EL (cell line): ENCODE results near the gene KLC1.
"Not testable (repeated sequence)": the region's sequence is repeated elsewhere in the genome, so short reads cannot be mapped to it uniquely, and the experiment has no call there.

Experiments
- DNase-seq: peaks from one replicate; pipeline ENCODE4 v3.0.0-alpha.2; 2016

The KLC1 gene

DNA sequence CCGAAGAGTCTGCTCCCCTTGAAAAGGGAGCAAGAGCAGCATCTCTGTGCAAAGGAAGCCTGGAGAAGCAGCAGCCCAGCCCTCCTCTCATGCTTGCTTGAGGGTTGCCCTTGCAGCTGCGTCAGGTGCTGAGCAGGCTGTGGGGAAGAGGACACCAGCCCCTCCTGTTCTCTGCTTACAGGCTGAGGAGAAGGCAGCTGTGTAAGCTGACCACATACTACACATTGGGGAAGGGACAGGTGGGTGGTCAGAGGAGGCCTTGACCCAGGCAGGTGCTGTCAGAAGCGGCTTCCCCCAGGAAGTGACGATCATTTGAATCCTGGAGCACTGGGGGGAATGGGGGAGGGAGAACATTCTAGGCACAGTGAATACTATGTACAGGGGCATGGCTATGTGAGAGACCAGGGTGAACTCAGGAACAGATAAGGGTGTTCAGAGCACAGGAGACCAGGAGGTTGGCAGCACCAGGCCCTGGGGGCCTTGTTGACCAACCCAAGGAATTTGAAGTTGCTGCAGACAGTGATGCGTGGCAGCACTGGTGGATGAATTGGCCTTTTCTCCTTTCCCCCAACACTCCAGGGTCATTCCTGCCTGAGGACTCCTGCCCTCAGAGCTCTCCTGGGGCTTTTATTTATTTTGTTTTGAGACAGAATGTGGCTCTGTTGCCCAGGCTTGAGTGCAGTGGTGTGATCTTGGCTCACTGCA lies 2.7 kb upstream of the KLC1 start:
- DNase-seq: no peak

DNA sequence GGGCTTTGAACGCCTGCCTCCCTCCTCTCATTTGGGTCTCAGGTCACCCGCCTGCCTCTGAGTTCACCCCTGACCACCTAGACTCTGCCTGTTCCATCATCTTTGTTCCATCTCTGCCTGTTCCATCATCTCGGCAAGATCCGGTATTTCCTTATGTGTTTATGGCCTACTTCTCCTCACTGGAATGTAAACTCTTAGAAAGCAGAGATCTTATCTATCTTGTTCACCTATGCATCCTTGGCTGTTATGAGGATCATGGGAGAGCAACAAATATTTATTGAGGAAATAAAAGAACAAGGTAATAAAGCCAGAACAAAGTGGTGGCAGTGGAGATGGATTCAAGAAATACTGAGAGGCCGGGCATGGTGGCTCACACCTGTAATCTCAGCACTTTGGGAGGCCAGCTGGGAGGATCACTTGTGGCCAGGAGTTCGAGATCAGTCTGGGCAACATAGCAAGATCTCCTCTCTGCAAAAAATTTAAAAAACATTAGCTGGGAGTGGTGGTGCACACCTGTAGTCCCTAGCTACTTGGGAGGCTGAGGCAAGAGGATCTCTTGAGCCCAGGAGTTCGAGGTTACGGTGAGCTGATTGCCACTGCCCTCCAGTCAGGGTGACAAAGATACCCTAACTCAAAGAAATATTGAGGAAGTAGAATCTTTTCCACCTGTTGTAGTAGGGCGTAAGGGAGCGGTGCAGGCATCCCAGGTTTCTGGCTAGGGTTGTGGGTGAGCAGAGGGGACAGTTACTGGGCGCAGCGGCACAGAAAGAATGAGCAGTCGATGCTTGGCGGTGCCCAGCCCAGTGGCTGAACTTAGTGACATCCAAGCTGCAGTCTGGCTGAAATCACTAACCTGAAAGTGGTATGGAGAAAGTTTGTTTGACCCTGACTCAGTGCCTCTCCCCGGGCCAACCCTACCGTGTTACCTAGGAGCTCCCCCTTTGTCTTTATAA lies 1.7 kb upstream of the KLC1 start:
- DNase-seq: no peak

- peak; percentile 83 for DNase-seq
Observed at GRCh38 chr14:103628221-103628683, 759 bp upstream of the KLC1 start.

DNA sequence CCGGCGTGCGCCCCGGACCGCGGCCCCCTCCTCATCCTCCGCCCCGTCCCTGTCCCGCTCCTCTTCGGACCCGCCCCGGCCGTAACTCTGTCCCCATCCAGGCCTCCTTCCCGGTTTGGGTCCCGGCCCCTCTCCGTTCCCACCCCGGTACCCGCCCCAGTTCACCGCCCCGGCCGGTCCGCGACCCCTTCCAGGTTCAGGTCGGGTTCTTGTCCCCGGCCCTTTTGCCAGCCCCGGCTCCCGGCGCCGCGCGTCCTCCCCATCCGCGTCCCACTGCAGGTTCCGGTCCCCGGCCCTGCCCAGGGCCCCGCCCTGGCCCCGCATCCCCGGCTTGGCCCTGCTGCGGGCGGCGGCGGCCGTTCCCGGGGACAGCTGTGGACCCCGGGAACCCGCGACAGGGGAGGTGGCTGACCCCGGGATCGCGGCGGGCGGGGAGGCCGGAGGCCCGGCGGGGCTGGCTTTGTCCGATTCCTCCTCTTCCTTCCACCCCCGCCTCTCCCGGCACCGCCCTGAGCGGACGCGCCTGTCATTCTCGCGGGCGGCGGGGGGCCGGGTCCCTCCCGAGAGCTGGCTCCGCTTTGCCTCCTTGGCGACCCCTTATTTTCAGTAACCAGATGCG lies 601 bp downstream of the KLC1 start:
- peak; percentile 31 for DNase-seq

DNA sequence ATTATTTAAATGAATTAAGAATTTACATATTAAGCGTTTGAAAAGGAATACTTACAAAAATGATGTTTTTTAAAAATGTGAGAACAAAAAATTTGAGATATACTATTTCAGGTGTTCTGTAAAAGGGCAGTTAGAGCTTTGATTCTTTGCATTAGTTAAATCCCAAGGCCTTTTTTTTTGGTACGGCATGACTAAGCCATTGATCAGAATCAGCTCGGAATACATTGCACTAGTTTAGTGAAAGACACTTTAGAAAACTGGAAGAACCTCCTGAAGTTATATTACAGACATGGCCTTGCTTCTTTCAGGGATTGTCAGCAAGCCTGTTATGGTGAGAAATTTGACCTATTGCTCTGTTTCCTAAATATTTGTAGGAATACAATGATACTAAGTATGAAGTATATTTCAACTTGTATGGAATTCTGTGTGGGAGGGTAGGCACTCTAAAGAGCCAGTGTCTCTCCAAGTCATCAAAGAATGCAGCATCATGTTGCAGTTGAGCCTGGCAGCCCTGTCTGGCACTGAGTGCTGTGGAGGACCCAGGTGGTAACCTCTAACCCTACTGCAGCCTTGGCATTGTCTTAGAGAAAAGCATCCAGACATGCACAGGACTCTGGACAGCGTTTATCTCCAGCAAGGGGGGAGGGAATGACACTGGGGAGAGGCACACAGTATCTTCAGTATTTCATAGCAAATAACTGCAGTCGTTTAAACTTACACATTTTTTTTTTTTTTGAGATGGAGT lies 1.5 kb downstream of the KLC1 start:
- DNase-seq: no peak

GRCh38 chr14:103633391-103633790 lies 4.4 kb downstream of the KLC1 start:
- no peak for DNase-seq

DNA sequence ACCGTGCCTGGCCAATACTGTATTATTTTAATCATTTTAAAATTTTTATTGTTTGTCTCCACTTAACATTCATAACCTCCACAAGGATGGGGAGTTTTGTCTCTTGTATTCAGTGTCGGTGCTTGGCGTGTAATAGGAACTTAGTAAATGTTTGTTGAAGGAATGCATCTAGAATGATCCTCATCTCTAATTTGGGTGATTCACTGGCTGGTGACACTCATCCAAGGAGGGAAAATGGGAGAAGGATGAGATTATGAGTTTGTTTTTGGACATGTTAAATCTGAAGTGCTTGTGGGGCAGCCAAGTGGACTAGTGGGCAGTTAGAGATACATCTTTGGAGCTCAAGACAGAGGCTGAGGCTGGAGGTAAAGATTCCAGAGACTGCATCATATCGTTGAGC lies 5.1 kb downstream of the KLC1 start:
- DNase-seq: no peak

DNA sequence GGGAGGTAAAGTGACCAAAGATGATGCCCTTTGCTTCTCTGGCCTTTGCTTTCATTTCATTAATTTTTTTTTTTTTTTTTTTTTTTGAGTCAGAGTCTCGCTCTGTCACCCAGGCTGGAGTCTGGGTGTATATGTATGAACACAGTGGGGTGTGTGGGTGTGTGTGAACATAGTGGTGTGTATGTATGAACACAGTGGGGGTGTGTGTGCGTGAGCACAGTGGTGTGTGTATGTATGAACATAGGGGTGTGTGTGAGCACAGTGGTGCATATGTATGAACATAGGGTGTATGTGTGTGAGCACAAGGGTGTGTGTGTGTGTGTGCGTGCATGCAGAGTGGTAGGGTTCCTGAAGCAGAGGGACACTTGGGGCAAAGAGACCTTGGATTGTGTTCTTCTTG lies 9.6 kb downstream of the KLC1 start:
- no peak for DNase-seq

DNA sequence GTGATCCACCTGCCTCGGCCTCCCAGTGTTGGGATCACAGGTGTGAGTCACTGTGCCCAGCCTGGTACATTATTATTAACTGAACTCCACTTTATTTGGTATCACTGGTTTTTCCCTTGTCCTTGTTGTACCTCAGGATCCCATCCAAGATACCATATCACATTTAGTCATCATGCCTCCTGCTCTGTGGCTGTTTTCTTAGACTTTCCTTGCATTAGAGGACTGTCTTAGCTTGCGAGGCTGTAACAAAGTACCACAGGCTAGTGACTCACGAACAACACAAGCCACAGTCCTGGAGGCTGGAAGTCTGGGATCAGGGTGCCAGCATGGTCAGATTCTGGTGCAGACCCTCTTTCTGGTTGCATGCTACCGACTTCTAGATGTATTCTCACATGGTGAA lies 12.2 kb downstream of the KLC1 start:
- peak; percentile 76 for DNase-seq

- no peak for DNase-seq
Observed at GRCh38 chr14:103646189-103646588, 17.2 kb downstream of the KLC1 start.

DNA sequence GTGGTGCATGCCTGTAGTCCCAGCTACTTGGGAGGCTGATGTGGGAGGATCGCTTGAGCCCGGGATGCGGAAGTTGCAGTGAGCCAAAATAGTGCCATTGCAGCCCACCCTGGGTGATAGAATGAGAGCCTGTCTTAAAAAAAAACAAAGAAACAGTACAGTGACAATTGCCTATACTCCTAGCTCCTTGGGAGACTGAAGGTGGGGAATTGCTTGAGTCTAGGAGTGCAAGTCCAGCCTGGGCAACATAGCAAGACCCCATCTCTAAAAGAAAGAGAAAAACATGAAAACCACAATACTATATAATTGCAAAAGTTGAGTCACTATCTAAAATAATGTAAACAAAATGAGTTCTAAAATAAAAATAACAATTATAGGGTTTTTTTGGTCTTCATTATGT lies 20.0 kb downstream of the KLC1 start:
- DNase-seq: no peak

DNA sequence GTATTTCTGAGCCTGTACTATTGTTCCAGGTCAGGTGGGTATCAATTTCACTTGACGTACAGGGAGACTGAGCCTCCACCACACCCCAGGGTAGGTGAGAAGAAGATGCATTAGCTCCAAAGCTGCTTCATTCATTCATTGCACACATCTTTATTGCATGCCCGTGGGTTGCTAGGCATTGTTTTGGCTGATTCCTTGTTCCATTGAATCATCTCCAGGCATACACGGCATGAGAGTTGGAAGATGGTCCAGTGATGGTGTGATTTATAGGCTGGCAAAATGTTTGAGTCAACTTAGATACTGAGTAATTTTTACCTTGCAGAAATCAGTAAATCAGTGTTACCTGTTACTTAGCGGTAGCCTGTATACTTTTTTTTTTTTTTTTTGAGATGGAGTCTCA lies 21.2 kb downstream of the KLC1 start:
- no peak for DNase-seq

GRCh38 chr14:103651585-103651984 lies 22.6 kb downstream of the KLC1 start:
- DNase-seq: no peak

GRCh38 chr14:103652806-103653205 lies 23.8 kb downstream of the KLC1 start:
- DNase-seq: no peak

DNA sequence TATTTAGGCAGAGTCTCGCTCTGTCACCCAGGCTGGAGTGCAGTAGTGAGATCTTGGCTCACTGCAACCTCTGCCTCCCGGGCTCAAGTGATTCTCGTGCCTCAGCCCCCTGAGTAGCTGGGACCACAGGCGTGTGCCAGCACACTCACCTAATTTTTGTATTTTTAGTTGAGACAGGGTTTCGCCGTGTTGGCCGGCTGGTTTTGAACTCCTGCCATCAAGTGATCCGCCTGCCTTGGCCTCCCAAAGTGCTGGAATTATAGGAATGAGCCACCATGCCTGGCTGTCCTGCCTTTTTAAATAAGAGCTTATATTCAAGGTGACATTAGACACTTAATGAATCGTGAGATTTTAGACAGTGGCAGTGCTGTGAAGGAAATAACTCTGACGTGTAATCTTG lies 24.3 kb downstream of the KLC1 start:
- not testable (repeated sequence) for DNase-seq

GRCh38 chr14:103653805-103654204 lies 24.8 kb downstream of the KLC1 start:
- no peak for DNase-seq

GRCh38 chr14:103654619-103655018 lies 25.6 kb downstream of the KLC1 start:
- DNase-seq: no peak

DNA sequence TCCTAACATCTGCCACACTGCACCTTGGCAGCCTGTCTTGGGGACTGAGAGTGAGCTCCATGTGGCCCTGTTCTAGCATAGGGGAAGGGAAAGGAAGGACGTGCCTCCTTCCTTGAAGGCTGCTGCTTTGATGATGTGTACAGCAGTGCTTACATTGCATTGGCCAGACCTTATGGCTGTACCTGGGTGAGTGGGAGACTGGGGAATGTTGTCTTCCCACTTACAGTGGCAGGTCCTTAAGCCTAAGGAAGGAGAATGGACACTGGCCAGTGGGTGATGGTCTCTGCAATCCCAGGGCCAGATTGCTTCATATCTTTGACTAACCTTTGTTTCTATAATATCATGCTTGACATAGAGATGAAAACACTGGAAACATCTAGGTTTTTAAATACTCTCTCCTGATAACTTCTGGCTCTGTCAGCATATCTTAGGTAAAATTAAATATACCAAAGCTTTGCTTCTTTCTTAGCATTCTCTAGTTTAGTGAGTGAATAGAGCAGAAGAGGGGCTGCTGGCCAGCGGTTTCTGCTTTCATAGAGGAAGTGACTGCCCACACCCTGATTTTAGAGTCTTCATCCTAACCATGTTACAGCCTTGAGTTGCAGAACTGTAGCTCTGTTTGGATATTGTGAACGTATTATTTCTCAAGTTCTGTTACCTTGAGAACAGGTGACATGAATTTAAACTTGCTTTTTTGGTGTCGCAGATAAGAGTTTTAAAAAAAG lies 27.2 kb downstream of the KLC1 start:
- no peak for DNase-seq

DNA sequence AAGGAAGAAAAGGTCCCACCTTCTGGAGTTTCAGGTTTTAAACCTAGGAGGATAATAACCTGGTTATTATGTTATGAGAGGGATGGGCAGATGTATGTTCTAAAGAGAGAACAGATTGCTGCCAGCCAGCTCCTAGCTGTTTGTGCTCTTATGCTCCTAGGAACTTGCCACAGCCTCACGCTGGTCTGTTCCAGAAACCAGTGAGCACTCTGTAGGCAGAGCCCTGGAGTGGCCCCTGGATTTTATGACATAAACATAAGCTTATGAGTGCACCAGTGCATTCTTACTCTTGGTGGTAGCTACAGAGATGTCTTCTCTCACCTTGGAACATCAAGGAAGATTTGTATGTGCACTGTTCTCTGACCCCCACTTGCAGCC lies 27.7 kb downstream of the KLC1 start:
- no peak for DNase-seq

GRCh38 chr14:103657471-103657870 lies 28.5 kb downstream of the KLC1 start:
- peak; percentile 84 for DNase-seq

DNA sequence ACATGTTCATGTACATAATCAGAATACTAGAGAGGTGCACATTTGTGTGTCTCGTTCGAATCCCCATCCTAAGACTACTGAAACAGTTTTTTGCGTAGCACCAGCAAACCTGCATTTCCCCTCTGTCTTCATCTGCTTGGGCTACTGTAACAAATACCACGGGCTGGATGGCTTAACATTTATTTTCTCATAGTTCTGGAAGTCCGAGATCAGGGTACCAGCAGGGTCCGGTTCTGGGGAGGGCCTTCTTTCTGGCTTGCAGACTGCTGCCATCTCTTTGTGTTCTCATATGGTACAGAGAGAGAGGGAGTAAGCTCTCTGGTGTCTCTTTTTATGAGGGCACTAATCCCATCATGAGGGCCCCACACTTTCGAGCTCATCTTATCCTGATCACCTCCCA lies 30.6 kb downstream of the KLC1 start:
- no peak for DNase-seq

DNA sequence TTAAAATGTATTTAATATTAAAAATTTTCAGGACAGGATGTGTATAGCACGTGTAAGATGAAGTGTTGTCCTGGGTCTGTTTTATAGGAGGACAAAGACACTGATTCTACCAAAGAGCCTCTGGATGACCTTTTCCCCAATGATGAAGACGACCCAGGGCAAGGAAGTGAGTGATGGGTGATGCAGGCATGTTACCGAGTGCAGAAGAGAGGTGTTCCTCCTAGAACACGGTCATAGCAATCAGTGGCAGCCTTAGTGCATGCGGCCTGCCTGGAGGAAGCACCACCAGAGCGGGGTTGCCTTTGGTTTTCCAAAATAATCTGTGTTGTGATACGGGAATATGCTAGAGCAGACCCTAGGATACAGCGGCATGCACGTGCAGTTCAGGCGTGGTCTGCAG lies 33.0 kb downstream of the KLC1 start:
- no peak for DNase-seq
